CD14-positive monocyte (primary cell): ENCODE results near the gene CD300E. TPM values are rescaled to one million over a fixed set of nuclear protein-coding genes. Genes with fewer than 3 reads are reported as not detected.
A peak's percentile ranks its signal among the peaks of the same experiment; 100 is the strongest.

Source experiments
- DNase-seq, 3 donors: peaks; one replicate each; pipeline ENCODE4 v3.0.0-alpha.2; 2011 to 2022
- H2AFZ ChIP-seq: 2 replicates; pipeline ENCODE4 v1.6.0; 2012; ENCODE audit warnings: mild to moderate bottlenecking, low read depth, low read length, inconsistent platforms; ENCODE audit not compliant: insufficient read depth, poor library complexity, severe bottlenecking
- H3K27ac ChIP-seq, 2 donors: 1 replicate in 1 of 2; 2 replicates in 1 of 2; pipeline ENCODE4 v1.5.1; 2012 to 2013; ENCODE audit warnings: low read length in 2 of 2, control low read depth in 1 of 2, inconsistent platforms in 1 of 2, low read depth in 1 of 2, mild to moderate bottlenecking in 1 of 2
- H3K27me3 ChIP-seq, 2 donors: one replicate each; pipeline versions ENCODE4 v1.6.0 to v1.6.1; 2011 to 2013; ENCODE audit warnings: low read length in 2 of 2; ENCODE audit not compliant: control insufficient read depth in 2 of 2, insufficient read depth in 2 of 2
- H3K36me3 ChIP-seq, 2 donors: replicated peaks in 1 of 2; 1 replicate in 1 of 2; 2 replicates in 1 of 2; pipeline versions ENCODE4 v1.5.1 to v1.6.1; 2012 to 2013; ENCODE audit warnings: low read length in 2 of 2, control low read depth in 1 of 2, inconsistent platforms in 1 of 2, mild to moderate bottlenecking in 1 of 2; ENCODE audit not compliant: insufficient read depth in 2 of 2, control insufficient read depth in 1 of 2
- H3K4me1 ChIP-seq, 2 donors: 1 replicate in 1 of 2; 2 replicates in 1 of 2; pipeline versions ENCODE4 v1.5.1 to v1.6.1; 2012 to 2013; ENCODE audit warnings: low read length in 2 of 2, control low read depth in 1 of 2, inconsistent platforms in 1 of 2, mild to moderate bottlenecking in 1 of 2, moderate library complexity in 1 of 2; ENCODE audit not compliant: insufficient read depth in 2 of 2, control insufficient read depth in 1 of 2
- H3K4me2 ChIP-seq: replicated peaks from 2 replicates; pipeline ENCODE3; 2012; ENCODE audit warnings: low read length, moderate library complexity, mild to moderate bottlenecking; ENCODE audit not compliant: poor library complexity, severe bottlenecking; ENCODE audit errors: extremely low read depth
- H3K4me3 ChIP-seq, 3 experiments: fragments of 200-600 bp in 1 of 3; sonication (generic) in 1 of 3; replicated peaks in 1 of 3; 1 replicate in 2 of 3; 2 replicates in 1 of 3; pipeline ENCODE4 v1.5.1; 2011 to 2013; ENCODE audit warnings: low read length in 3 of 3, mild to moderate bottlenecking in 3 of 3, control low read depth in 2 of 3, low read depth in 2 of 3, inconsistent platforms in 1 of 3, moderate library complexity in 1 of 3
- H3K79me2 ChIP-seq: 2 replicates; pipeline ENCODE4 v1.6.0; 2012; ENCODE audit warnings: mild to moderate bottlenecking, control low read depth, inconsistent platforms, low read length, moderate library complexity; ENCODE audit not compliant: insufficient read depth
- H3K9ac ChIP-seq: 2 replicates; pipeline ENCODE4 v1.6.0; 2017; ENCODE audit warnings: low read length, mild to moderate bottlenecking; ENCODE audit not compliant: insufficient read depth, poor library complexity, severe bottlenecking
- H3K9me3 ChIP-seq, 2 donors: replicated peaks in 1 of 2; 1 replicate in 1 of 2; 2 replicates in 1 of 2; pipeline versions ENCODE4 v1.5.1 to v1.6.1; 2012 to 2013; ENCODE audit warnings: low read length in 2 of 2, control low read depth in 1 of 2; ENCODE audit not compliant: control insufficient read depth in 1 of 2, insufficient read depth in 1 of 2
- H4K20me1 ChIP-seq: 2 replicates; pipeline ENCODE4 v1.6.0; 2012; ENCODE audit warnings: mild to moderate bottlenecking, low read length, control low read depth, moderate library complexity; ENCODE audit not compliant: insufficient read depth
- H3K27ac Mint-ChIP-seq, 7 donors: one replicate each; pipeline ENCODE4 v1.8.0; 2020; ENCODE audit warnings: mild to moderate bottlenecking in 7 of 7, mixed read lengths in 7 of 7, moderate library complexity in 6 of 7, inconsistent platforms in 2 of 7
- H3K27me3 Mint-ChIP-seq, 3 donors: one replicate each; pipeline ENCODE4 v1.8.0; 2021 to 2022; ENCODE audit warnings: low read depth in 3 of 3, mild to moderate bottlenecking in 3 of 3, mixed read lengths in 3 of 3, moderate library complexity in 3 of 3, inconsistent platforms in 1 of 3
- H3K36me3 Mint-ChIP-seq, 2 donors: one replicate each; pipeline ENCODE4 v1.8.0; 2020; ENCODE audit warnings: mixed read lengths in 2 of 2, inconsistent platforms in 1 of 2, mild to moderate bottlenecking in 1 of 2
- H3K4me1 Mint-ChIP-seq: one replicate; pipeline ENCODE4 v1.8.0; 2020; ENCODE audit warnings: mild to moderate bottlenecking, mixed read lengths
- H3K4me3 Mint-ChIP-seq, 2 donors: one replicate each; pipeline ENCODE4 v1.8.0; 2020; ENCODE audit warnings: mild to moderate bottlenecking in 2 of 2, mixed read lengths in 2 of 2, moderate library complexity in 1 of 2
- H3K9me3 Mint-ChIP-seq, 7 donors: one replicate each; pipeline ENCODE4 v1.8.0; 2020 to 2022; ENCODE audit warnings: mixed read lengths in 7 of 7, mild to moderate bottlenecking in 6 of 7, moderate library complexity in 6 of 7, inconsistent platforms in 2 of 7
- WGBS: methylation state at CpG from one replicate; pipeline ENCODE4 v1.1.5; 2013; ENCODE audit warnings: missing lambda C conversion rate; ENCODE audit not compliant: insufficient coverage; 5-methylcytosine and 5-hydroxymethylcytosine counted together
- intact Hi-C, 2 donors: fragments of 100-400 bp; cut with micrococcal nuclease; formaldehyde crosslinking; loops; one replicate each; pipeline versions ENCODE4 v1.15.0 to v1.15.1; 2023
- polyA plus RNA-seq, 3 donors: library from polyadenylated mRNA; depleted of rRNA in 1 of 3; unstranded in 2 of 3; stranded (reverse) in 1 of 3; fragments of 300-500 nt in 2 of 3; fragments of >200 nt in 1 of 3; fragmentation: Illumina TruSeq in 2 of 3; gene quantifications; 1 replicate in 2 of 3; 2 replicates in 1 of 3; pipeline ENCODE4 v1.2.3, GENCODE V29; 2012 to 2021
- TF ChIP-seq, protein P1 (sequence below): fragments of 200-600 bp; IDR thresholded peaks from one replicate; pipeline ENCODE4 v1.8.0; 2022; ENCODE audit warnings: antibody characterized with exemption, mild to moderate bottlenecking

Gene CD300E
- polyA plus RNA-seq, 3 donors, result 65.0 to 228 (median 122) TPM

DNA sequence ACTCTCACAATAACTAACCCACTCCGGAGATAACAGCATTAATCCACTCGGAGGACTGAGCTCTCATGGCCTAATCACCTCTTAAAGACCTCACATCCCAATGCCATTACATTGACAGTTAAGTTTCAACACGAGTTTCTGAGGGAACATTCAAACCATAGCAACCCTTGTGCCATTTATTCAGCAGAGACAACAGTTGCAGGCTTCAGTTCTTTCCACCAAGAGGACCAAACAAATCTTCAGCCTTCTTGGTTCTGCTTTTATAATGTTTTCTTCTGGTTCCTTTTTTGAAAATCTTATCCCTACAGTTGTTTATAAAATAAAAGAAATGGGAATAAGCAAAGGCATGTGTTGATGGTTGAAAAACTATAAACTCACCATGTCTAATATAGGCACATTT is 2.1 kb upstream of the CD300E start:
- 100% methylated on average over 2 of the region's 3 CpGs for WGBS
- H3K4me1 ChIP-seq, result peaks cover 71 to 85% of the 10 kb centered on the region in 2 donors
- Mint-ChIP-seq H3K4me1 (peaks cover 84% of the 10 kb centered on the region), H3K36me3 (peaks cover 12 to 37% of the 10 kb centered on the region in 2 donors), H3K27ac (peak overlapping the region; percentile 76 to 91 (median 86)), H3K27me3 (peaks cover 0 to 3% (median 1%) of the 10 kb centered on the region in 3 donors), H3K4me3 (peak overlapping the region in 1 of 2 donors; percentile 28), H3K9me3 (peaks cover 0 to 9% (median 2%) of the 10 kb centered on the region in 7 donors)
- no peaks in the 10 kb centered on the region for H3K27me3 ChIP-seq
- H3K9ac ChIP-seq, result no peak overlapping the region
- TF ChIP-seq, protein P1, sequence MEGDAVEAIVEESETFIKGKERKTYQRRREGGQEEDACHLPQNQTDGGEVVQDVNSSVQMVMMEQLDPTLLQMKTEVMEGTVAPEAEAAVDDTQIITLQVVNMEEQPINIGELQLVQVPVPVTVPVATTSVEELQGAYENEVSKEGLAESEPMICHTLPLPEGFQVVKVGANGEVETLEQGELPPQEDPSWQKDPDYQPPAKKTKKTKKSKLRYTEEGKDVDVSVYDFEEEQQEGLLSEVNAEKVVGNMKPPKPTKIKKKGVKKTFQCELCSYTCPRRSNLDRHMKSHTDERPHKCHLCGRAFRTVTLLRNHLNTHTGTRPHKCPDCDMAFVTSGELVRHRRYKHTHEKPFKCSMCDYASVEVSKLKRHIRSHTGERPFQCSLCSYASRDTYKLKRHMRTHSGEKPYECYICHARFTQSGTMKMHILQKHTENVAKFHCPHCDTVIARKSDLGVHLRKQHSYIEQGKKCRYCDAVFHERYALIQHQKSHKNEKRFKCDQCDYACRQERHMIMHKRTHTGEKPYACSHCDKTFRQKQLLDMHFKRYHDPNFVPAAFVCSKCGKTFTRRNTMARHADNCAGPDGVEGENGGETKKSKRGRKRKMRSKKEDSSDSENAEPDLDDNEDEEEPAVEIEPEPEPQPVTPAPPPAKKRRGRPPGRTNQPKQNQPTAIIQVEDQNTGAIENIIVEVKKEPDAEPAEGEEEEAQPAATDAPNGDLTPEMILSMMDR, result no peak
- H3K4me2 ChIP-seq, result peak overlapping the region; percentile 10
- H2AFZ ChIP-seq, result no peak overlapping the region
- H3K36me3 ChIP-seq, result peaks cover 0 to 12% of the 10 kb centered on the region in 2 donors
- DNase-seq, result no peak
- peaks cover 29% of the 10 kb centered on the region for H3K79me2 ChIP-seq
- H3K27ac ChIP-seq, result peak overlapping the region; percentile 32 to 70
- H3K4me3 ChIP-seq, result peak overlapping the region in 1 of 3 experiments; percentile 23
- H4K20me1 ChIP-seq, result peaks cover 1% of the 10 kb centered on the region
- H3K9me3 ChIP-seq, result no peaks in the 10 kb centered on the region
- intact Hi-C loops, result no loop called here

DNA sequence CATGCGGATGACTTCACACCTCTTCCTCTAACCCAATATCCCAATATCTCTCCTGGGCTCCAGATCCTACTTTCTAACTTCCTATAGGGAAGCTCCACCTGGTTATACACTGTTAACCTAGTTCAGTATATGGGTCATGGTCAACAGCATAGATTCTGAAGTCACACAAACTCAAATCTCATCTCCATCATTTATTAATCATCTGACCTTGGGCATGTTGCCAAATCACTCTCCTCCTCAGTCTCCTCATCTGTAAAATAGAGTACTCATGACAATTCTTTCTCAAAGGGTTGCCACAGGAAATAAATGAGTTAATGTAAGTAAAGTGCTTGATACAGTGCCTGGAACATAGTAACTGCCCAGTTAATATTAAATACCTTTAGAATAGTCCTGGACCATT is 593 bp upstream of the CD300E start:
- no peaks in the 10 kb centered on the region for H3K27me3 ChIP-seq
- peak overlapping the region; percentile 75 for H3K9ac ChIP-seq
- Mint-ChIP-seq H3K4me1 (peaks cover 86% of the 10 kb centered on the region), H3K27ac (peak overlapping the region; percentile 93 to 99 (median 97)), H3K36me3 (peaks cover 10 to 44% of the 10 kb centered on the region in 2 donors), H3K9me3 (peaks cover 0 to 7% (median 2%) of the 10 kb centered on the region in 7 donors), H3K27me3 (peaks cover under 1 to 4% (median 1%) of the 10 kb centered on the region in 3 donors), H3K4me3 (peak overlapping the region; percentile 93 to 100)
- peaks cover 72 to 85% of the 10 kb centered on the region in 2 donors for H3K4me1 ChIP-seq
- TF ChIP-seq, protein P1, result no peak
- peak overlapping the region in 1 of 3 experiments; percentile 98 for H3K4me3 ChIP-seq
- DNase-seq, result peak in 2 of 3 donors; percentile 51 to 73
- H2AFZ ChIP-seq, result no peak overlapping the region
- H3K4me2 ChIP-seq, result peak overlapping the region; percentile 96
- 50% methylated on average over 1 of the region's 1 CpG for whole genome bisulfite sequencing
- peaks cover 4 to 17% of the 10 kb centered on the region in 2 donors for H3K36me3 ChIP-seq
- peak overlapping the region; percentile 91 to 94 for H3K27ac ChIP-seq
- H4K20me1 ChIP-seq, result peaks cover 17% of the 10 kb centered on the region
- intact Hi-C loops, result loop anchor here in 1 of 2 donors (5.0 kb wide), 1 partner anchor 92 kb away; the partner anchor contains the start of gene CD300LB
- no peaks in the 10 kb centered on the region for H3K9me3 ChIP-seq
- H3K79me2 ChIP-seq, result peaks cover 45% of the 10 kb centered on the region
